CD4-positive, alpha-beta T cell (primary cell): Measurements from ENCODE around the gene MRPL28. TPM values are rescaled to one million over a fixed set of nuclear protein-coding genes. Genes with fewer than 3 reads are reported as not detected.

ENCODE experiments used
- ATAC-seq: fragments of 200-7000 bp; cut with Tn5 transposase; one replicate; pipeline ENCODE4 v1.10.0; 2022; ENCODE audit warnings: mild to moderate bottlenecking; ENCODE audit not compliant: poor library complexity
- CTCF ChIA-PET: fragments of 350-600 bp; sonication (Branson Sonifier 250); formaldehyde crosslinking; loops from one replicate; lab custom pipeline; 2021; ENCODE audit warnings: antibody characterized with exemption, inconsistent platforms; lab: Charles Lee
- POLR2A ChIA-PET: fragments of 350-600 bp; sonication (Branson Sonifier 250); formaldehyde crosslinking; loops from one replicate; lab custom pipeline; 2021; ENCODE audit warnings: antibody characterized with exemption, inconsistent platforms; lab: Charles Lee
- DNase-seq, 14 experiments: peaks; one replicate each; pipeline ENCODE4 v3.0.0-alpha.2; 2013 to 2020; ENCODE audit warnings: mixed read lengths in 2 of 14
- H3K27ac ChIP-seq, 2 donors: one replicate each; pipeline versions ENCODE4 v1.5.1 to v1.7.0; 2013; ENCODE audit warnings: low read length in 2 of 2, low read depth in 1 of 2, mild to moderate bottlenecking in 1 of 2
- H3K27me3 ChIP-seq, 2 experiments: 1 replicate in 1 of 2; 2 replicates in 1 of 2; pipeline versions ENCODE4 v1.6.1 to v1.7.0; 2013; ENCODE audit warnings: low read length in 2 of 2, control low read depth in 1 of 2, mild to moderate bottlenecking in 1 of 2, moderate library complexity in 1 of 2; ENCODE audit not compliant: insufficient read depth in 2 of 2, control insufficient read depth in 1 of 2
- H3K36me3 ChIP-seq: one replicate; pipeline ENCODE4 v1.6.1; 2013; ENCODE audit warnings: low read length, control low read depth; ENCODE audit not compliant: insufficient read depth
- H3K4me1 ChIP-seq: one replicate; pipeline ENCODE4 v1.6.1; 2013; ENCODE audit warnings: low read length, control low read depth; ENCODE audit not compliant: insufficient read depth
- H3K4me3 ChIP-seq: one replicate; pipeline ENCODE4 v1.5.1; 2013; ENCODE audit warnings: mild to moderate bottlenecking, low read length, moderate library complexity
- H3K9me3 ChIP-seq, 2 experiments: 1 replicate in 1 of 2; 2 replicates in 1 of 2; pipeline versions ENCODE4 v1.6.1 to v1.7.0; 2013; ENCODE audit warnings: low read length in 2 of 2, mild to moderate bottlenecking in 2 of 2, control low read depth in 1 of 2, moderate library complexity in 1 of 2; ENCODE audit not compliant: control insufficient read depth in 1 of 2, insufficient read depth in 1 of 2
- H3K27ac Mint-ChIP-seq: one replicate; pipeline ENCODE4 v1.8.0; 2020; ENCODE audit warnings: mixed read lengths
- H3K27me3 Mint-ChIP-seq: one replicate; pipeline ENCODE4 v1.8.0; 2021; ENCODE audit warnings: mixed read lengths
- H3K36me3 Mint-ChIP-seq: one replicate; pipeline ENCODE4 v1.8.0; 2021; ENCODE audit warnings: low read depth, mixed read lengths
- H3K4me1 Mint-ChIP-seq: one replicate; pipeline ENCODE4 v1.8.0; 2021; ENCODE audit warnings: low read depth, mixed read lengths
- H3K4me3 Mint-ChIP-seq: one replicate; pipeline ENCODE4 v1.8.0; 2020; ENCODE audit warnings: mild to moderate bottlenecking, mixed read lengths
- H3K9me3 Mint-ChIP-seq: one replicate; pipeline ENCODE4 v1.8.0; 2020; ENCODE audit warnings: mixed read lengths
- CTCF ChIP-seq: fragments of 200-600 bp; IDR thresholded peaks from one replicate; pipeline ENCODE4 v1.8.0; 2022; ENCODE audit warnings: antibody characterized with exemption, mild to moderate bottlenecking
- intact Hi-C, 2 experiments: fragments of 100-400 bp; cut with DNase I in 1 of 2; cut with micrococcal nuclease in 1 of 2; formaldehyde crosslinking; loops; one replicate each; pipeline versions ENCODE4 v1.15.1 to v1.9.0; 2023 to 2025; cut with DNase I, micrococcal nuclease
- total RNA-seq, 174 experiments: library from RNA in 2 of 174; stranded (reverse) in 2 of 174; gene quantifications; one replicate each; pipeline ENCODE4 v1.2.3 and lab custom pipeline; 2021 to 2026

MRPL28 gene
- total RNA-seq, 2 experiments from 2014 or later = 19.6 to 19.7 TPM

DNA sequence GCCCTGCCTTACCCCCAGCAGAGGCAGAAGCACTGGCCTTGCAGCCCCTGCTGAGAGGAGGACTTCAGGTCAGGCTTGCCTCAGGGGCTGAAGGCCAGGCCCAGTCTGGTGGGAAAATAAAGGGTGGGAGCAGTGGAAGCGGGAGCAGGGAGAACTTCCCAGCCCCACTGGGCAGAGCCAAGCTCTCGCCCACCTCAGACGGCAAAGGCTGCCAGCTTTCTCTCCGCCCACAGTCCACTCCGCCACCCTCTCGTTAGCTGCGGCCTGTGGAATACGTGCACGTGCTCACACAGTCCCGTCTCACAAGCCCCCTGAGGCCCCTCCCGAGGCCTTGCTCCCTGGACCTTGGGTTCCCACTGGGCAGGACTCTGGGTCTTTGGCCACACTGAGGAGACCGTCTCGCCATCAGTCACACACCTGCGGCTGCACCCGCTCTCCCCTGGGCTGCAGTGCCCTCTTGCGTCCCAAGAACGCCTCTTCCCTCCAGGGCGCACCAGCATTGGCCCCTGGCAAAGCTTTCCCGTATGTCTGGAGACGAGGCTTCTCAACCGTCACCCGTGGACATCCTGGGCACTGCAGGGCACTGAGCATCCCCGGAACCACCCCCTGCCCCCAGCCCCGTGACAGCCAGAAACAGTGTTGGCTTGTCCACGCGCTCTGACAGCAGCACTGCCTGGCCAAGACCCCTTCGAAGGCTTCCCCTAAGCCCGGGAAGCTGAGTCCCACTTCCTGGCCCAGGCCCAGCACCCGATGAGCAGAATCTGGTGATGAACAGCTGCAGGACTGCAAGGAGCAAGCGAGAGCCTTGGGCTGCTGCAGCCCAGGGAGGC lies 8.3 kb downstream of the MRPL28 start:
- intact Hi-C loops = loop anchor here (1.0 kb wide), 3 partner anchors 244 to 255 kb away; no protein-coding TSS in a partner anchor
- Histone ChIP-seq H3K27me3 (no peaks in the 10 kb centered on the region), H3K9me3 (no peaks in the 10 kb centered on the region), H3K36me3 (peaks cover 8% of the 10 kb centered on the region), H3K27ac (no peak overlapping the region), H3K4me3 (no peak overlapping the region), H3K4me1 (peaks cover 22% of the 10 kb centered on the region)
- POLR2A ChIA-PET = interaction anchor here (0.5 to 1.3 kb wide), 6 partner anchors 8 to 245 kb away, joined by 3 to 4 read pairs (median 4); partner anchors contain the start of genes DECR2 and MRPL28
- Mint-ChIP-seq H3K27me3 (no peaks in the 10 kb centered on the region), H3K4me1 (peaks cover 6% of the 10 kb centered on the region), H3K36me3 (peaks cover 5% of the 10 kb centered on the region), H3K27ac (peak overlapping the region; percentile 50), H3K9me3 (no peaks in the 10 kb centered on the region), H3K4me3 (peak overlapping the region; percentile 46)
- DNase-seq = peak; percentile 63 to 88 (median 71)
- ATAC-seq = peak; percentile 99
- CTCF ChIA-PET = interaction anchor here (0.6 to 2.5 kb wide), 14 partner anchors 9 to 296 kb away, joined by 3 to 19 read pairs (median 4); partner anchors contain the start of genes FAM234A, LUC7L and MRPL28
- TF ChIP-seq CTCF = peak; percentile 72

DNA sequence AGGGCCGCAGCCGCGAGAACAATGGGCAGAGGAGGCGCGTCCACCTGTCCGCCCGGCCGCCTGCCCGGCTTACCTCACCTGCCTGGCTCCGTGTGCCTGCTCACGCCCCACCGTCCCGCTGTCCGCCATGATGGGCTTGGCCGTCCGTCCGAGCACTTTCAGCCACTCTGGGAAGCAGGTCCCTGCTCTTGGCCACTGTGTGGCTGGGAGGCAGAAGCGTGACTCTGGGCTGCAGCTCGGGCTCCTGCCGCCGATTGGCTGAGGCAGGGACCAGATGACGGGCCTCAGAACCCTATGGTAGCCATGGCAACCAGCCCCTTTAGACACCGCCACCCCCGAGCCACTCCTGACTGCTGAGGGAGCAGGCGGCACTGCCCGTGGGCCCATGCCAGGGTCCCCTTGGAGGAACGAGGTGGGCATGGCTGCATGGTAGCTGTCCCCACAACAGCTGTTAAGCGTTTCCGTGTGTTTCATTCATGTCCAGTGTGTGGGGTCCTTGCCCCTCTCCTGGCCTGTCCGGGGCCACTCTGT lies 8.9 kb downstream of the MRPL28 start:
- no peak for ATAC-seq
- no peak overlapping the region for H3K27ac Mint-ChIP-seq

More for the DNA sequence above, 8.9 kb downstream of the MRPL28 start:
- TF ChIP-seq CTCF = no peak
- CTCF ChIA-PET = interaction anchor here (0.7 to 2.5 kb wide), 8 partner anchors 11 to 295 kb away, joined by 3 to 19 read pairs (median 4); partner anchors contain the start of gene FAM234A
- DNase-seq = no peak
- Mint-ChIP-seq H3K27me3 (no peaks in the 10 kb centered on the region), H3K36me3 (no peaks in the 10 kb centered on the region), H3K9me3 (no peaks in the 10 kb centered on the region), H3K4me3 (no peak overlapping the region), H3K4me1 (peaks cover 6% of the 10 kb centered on the region)
- Histone ChIP-seq H3K27me3 (no peaks in the 10 kb centered on the region), H3K4me1 (peaks cover 29% of the 10 kb centered on the region), H3K9me3 (no peaks in the 10 kb centered on the region), H3K4me3 (no peak overlapping the region), H3K27ac (no peak overlapping the region), H3K36me3 (peaks cover 1% of the 10 kb centered on the region)
- intact Hi-C loops = no loop called here
- POLR2A ChIA-PET = interaction anchor here (0.8 kb wide), 1 partner anchor 126 kb away, joined by 3 read pairs; no protein-coding TSS in a partner anchor
